LNCAP (cell line): ENCODE data around the gene GNPTG.

ENCODE experiments used
- TF ChIP-seq, protein P1 (sequence below): fragments of 450-650 bp; IDR thresholded peaks from 2 replicates; pipeline ENCODE4 v1.5.1; 2017; ENCODE audit warnings: mild to moderate bottlenecking

The GNPTG gene

GRCh38 chr16:1349351-1349750 is 2.4 kb upstream of the GNPTG start:
- TF ChIP-seq, protein P1, sequence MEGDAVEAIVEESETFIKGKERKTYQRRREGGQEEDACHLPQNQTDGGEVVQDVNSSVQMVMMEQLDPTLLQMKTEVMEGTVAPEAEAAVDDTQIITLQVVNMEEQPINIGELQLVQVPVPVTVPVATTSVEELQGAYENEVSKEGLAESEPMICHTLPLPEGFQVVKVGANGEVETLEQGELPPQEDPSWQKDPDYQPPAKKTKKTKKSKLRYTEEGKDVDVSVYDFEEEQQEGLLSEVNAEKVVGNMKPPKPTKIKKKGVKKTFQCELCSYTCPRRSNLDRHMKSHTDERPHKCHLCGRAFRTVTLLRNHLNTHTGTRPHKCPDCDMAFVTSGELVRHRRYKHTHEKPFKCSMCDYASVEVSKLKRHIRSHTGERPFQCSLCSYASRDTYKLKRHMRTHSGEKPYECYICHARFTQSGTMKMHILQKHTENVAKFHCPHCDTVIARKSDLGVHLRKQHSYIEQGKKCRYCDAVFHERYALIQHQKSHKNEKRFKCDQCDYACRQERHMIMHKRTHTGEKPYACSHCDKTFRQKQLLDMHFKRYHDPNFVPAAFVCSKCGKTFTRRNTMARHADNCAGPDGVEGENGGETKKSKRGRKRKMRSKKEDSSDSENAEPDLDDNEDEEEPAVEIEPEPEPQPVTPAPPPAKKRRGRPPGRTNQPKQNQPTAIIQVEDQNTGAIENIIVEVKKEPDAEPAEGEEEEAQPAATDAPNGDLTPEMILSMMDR: no peak

- TF ChIP-seq, protein P1: no peak
These were observed 1.8 kb upstream of the GNPTG start for GRCh38 chr16:1349951-1350350.

DNA sequence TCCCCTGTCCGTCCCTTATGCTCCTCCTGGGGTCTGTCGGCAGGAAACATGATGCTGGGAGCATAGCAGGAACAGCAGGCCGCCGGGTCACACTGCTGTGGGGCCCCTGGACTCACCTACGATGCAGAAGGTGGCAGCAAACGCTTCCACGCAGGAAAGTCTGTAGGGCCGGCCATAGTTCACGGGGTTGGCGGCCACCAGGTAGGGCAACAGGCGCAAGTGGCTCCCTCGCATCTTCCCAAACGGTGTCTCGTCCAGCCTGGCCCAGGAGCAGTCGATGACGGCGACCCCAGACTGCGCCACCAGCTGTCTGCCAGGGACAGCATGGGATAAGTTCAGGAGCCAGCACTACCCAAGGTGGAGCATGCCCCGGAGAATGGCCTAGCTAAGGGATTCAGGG is 1.0 kb upstream of the GNPTG start:
- TF ChIP-seq, protein P1: no peak

DNA sequence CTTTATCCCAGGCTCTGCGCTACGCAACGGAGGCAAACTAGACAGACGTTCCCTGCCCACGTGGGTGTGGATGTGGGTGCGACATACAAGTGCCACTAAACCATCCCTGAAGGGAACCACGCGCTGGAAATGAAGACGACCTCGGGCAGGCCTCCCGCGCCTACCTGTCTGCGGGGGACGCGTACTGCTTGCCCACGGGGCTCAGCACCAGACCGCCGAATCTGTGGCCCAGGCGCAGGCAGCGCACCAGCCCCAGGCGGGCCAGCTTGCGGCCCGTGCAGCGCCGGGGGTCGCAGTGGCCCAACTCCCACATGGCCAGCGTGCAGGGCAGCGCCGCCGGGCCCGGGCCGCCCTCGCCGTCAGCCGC is 533 bp upstream of the GNPTG start:
- TF ChIP-seq, protein P1: no peak

GRCh38 chr16:1354815-1355540 is 3.2 kb downstream of the GNPTG start:
- TF ChIP-seq, protein P1: no peak

DNA sequence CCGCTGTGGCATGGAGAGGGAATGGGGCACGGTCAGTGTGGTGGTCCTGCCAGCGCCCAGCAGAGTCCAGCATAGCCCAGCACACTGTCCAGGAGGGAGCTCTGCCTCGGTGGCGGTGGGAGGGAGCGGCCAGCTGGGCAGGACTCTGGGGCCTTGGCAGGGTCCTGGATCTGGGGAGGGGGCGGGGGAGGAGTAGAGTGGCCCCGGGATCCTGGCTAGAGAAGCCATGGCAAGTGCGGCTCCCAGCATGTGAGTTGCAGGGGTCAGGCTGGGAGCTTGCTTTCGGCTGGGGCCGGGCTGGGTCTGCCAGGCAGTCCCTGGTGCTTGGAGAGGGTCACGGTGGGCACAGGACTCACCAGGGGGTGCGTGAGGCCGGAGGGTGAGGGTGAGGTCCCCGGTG is 3.9 kb downstream of the GNPTG start:
- TF ChIP-seq, protein P1: no peak

GRCh38 chr16:1356061-1356900 is 4.5 kb downstream of the GNPTG start:
- TF ChIP-seq, protein P1: no peak
